Stimulated activated CD4-positive, alpha-beta T cell treated with anti-CD3 and anti-CD28 coated beads, Interleukin-2, amount 100 ng/mL, for 24 hours (primary cell): ENCODE data around the gene ZMYND10.

Source experiments
- DNase-seq, 2 donors: peaks; one replicate each; pipeline ENCODE4 v3.0.0-alpha.2; 2020

ZMYND10 gene

GRCh38 chr3:50342813-50343633 is 2.5 kb downstream of the ZMYND10 start:
- no peak for DNase-seq

GRCh38 chr3:50341996-50342650 is 3.4 kb downstream of the ZMYND10 start:
- no peak for DNase-seq

GRCh38 chr3:50341537-50341936 is 4.0 kb downstream of the ZMYND10 start:
- no peak for DNase-seq

- DNase-seq = peak; percentile 69 to 84
These were observed 4.8 kb downstream of the ZMYND10 start, which contains the start of gene RASSF1 for GRCh38 chr3:50340448-50341329. TSS of gene RASSF1 (minus strand) at chr3:50340836. CDS start at chr3:50340805, 31 bp downstream.

GRCh38 chr3:50340147-50340447 is 5.4 kb downstream of the ZMYND10 start:
- DNase-seq = no peak

- no peak for DNase-seq
These were observed 5.9 kb downstream of the ZMYND10 start for GRCh38 chr3:50339485-50340146.

GRCh38 chr3:50338965-50339364 is 6.6 kb downstream of the ZMYND10 start:
- no peak for DNase-seq

GRCh38 chr3:50337175-50337861 is 8.2 kb downstream of the ZMYND10 start:
- peak; percentile 97 to 98 for DNase-seq

- no peak for DNase-seq
These were observed 8.9 kb downstream of the ZMYND10 start for GRCh38 chr3:50336452-50337174.

GRCh38 chr3:50334339-50335075 is 11.0 kb downstream of the ZMYND10 start:
- DNase-seq = no peak

GRCh38 chr3:50333744-50334328 is 11.7 kb downstream of the ZMYND10 start:
- DNase-seq = no peak

- DNase-seq = no peak
These were observed 14.1 kb downstream of the ZMYND10 start for GRCh38 chr3:50331364-50331907.

GRCh38 chr3:50330330-50330729 is 15.2 kb downstream of the ZMYND10 start:
- DNase-seq = no peak

GRCh38 chr3:50327943-50328691 is 17.4 kb downstream of the ZMYND10 start, which contains the start of gene TUSC2:
TSS of gene TUSC2 (minus strand) at chr3:50328223. CDS start at chr3:50328099, 124 bp downstream.
- peak; percentile 96 to 97 for DNase-seq

- DNase-seq = no peak
These were observed 18.4 kb downstream of the ZMYND10 start for GRCh38 chr3:50327129-50327528.

GRCh38 chr3:50326182-50326541 is 19.4 kb downstream of the ZMYND10 start:
- no peak for DNase-seq

- no peak for DNase-seq
These were observed 19.9 kb downstream of the ZMYND10 start for GRCh38 chr3:50325497-50326181.

- DNase-seq = no peak
These were observed 20.4 kb downstream of the ZMYND10 start for GRCh38 chr3:50325113-50325480.
